HepG2 (cell line): Measurements from ENCODE around the gene HLF. TPM values are rescaled to one million over a fixed set of nuclear protein-coding genes. Genes with fewer than 3 reads are reported as not detected.

Source experiments
- ATAC-seq: fragments of 200-7000 bp; cut with Tn5 transposase; 3 replicates; pipeline ENCODE4 v1.9.1; 2020; ENCODE audit warnings: mild to moderate bottlenecking, moderate library complexity
- BruUV-seq: library from RNA; stranded (reverse); fragments of 400-500 nt; replicated peaks from 2 replicates; lab custom pipeline; 2021; lab: Mats Ljungman, UMichigan
- CTCF ChIA-PET: fragments of 300-600 bp; formaldehyde crosslinking; extraction: SDS; loops from one replicate; lab custom pipeline; 2021; ENCODE audit warnings: low total read pairs, inconsistent platforms, low intra/inter-chr PET ratio; lab: Yijun Ruan, JAX
- POLR2A ChIA-PET: fragments of 350-600 bp; sonication (Branson Sonifier 250); formaldehyde crosslinking; loops from one replicate; lab custom pipeline; 2020; ENCODE audit warnings: antibody characterized with exemption, inconsistent platforms; lab: Yijun Ruan, JAX
- DNase-seq: peaks from one replicate; pipeline ENCODE4 v3.0.0-alpha.2; 2015; ENCODE audit warnings: low spot score
- FAIRE-seq: peaks from 3 replicates; lab custom pipeline; 2011; peaks lifted over from hg19 to GRCh38; lab: Jason Lieb, UNC
- H2AFZ ChIP-seq: one replicate; pipeline ENCODE4 v1.6.1; 2011; ENCODE audit warnings: low read length, inconsistent platforms
- H3K27ac ChIP-seq: fragments of 300-600 bp; 3 replicates; pipeline ENCODE4 v1.8.0; 2011; ENCODE audit warnings: mixed run types, mild to moderate bottlenecking, mixed read lengths, low read length, inconsistent platforms; ENCODE audit not compliant: insufficient read depth; ENCODE audit errors: extremely low read length
- H3K27me3 ChIP-seq, 2 experiments: fragments of 200-600 bp in 1 of 2; 2 replicates in 1 of 2; 3 replicates in 1 of 2; pipeline versions ENCODE4 v1.6.0 to v1.8.0; 2011; ENCODE audit warnings: low read length in 2 of 2, mild to moderate bottlenecking in 2 of 2, moderate library complexity in 2 of 2, inconsistent platforms in 1 of 2; ENCODE audit not compliant: insufficient read depth in 2 of 2, control insufficient read depth in 1 of 2
- H3K36me3 ChIP-seq, 2 experiments: fragments of 200-600 bp in 1 of 2; replicated peaks in 1 of 2; 2 replicates in 1 of 2; 3 replicates in 1 of 2; pipeline versions ENCODE4 v1.5.1 to v1.8.0; 2011; ENCODE audit warnings: low read length in 2 of 2, inconsistent platforms in 1 of 2; ENCODE audit not compliant: insufficient read depth in 2 of 2, control insufficient read depth in 1 of 2
- H3K4me1 ChIP-seq: 2 replicates; pipeline ENCODE4 v1.5.1; 2012; ENCODE audit warnings: low read length, inconsistent platforms; ENCODE audit not compliant: insufficient read depth
- H3K4me2 ChIP-seq: 2 replicates; pipeline ENCODE4 v1.6.0; 2011; ENCODE audit warnings: low read depth, low read length, inconsistent platforms
- H3K4me3 ChIP-seq, 3 experiments: fragments of 200-600 bp in 1 of 3; sonication (generic), shearing (Covaris generic) in 1 of 3; replicated peaks in 1 of 3; 2 replicates each; pipeline ENCODE4 v1.5.1; 2011 to 2016; ENCODE audit warnings: low read length in 3 of 3, inconsistent platforms in 2 of 3, low read depth in 2 of 3, mild to moderate bottlenecking in 2 of 3, control low read depth in 1 of 3, mixed read lengths in 1 of 3; ENCODE audit not compliant: insufficient read depth in 1 of 3
- H3K79me2 ChIP-seq: one replicate; pipeline ENCODE4 v1.6.1; 2011; ENCODE audit warnings: low read length, inconsistent platforms; ENCODE audit not compliant: insufficient read depth
- H3K9ac ChIP-seq: 2 replicates; pipeline ENCODE4 v1.6.0; 2011; ENCODE audit warnings: mild to moderate bottlenecking, low read depth, low read length, inconsistent platforms; ENCODE audit not compliant: insufficient read depth
- H3K9me3 ChIP-seq: 2 replicates; pipeline ENCODE4 v1.5.1; 2012; ENCODE audit warnings: mild to moderate bottlenecking, low read length
- H4K20me1 ChIP-seq: 2 replicates; pipeline ENCODE4 v1.6.0; 2011; ENCODE audit warnings: inconsistent platforms, mild to moderate bottlenecking, low read length, moderate library complexity; ENCODE audit not compliant: insufficient read depth
- ADNP ChIP-seq: sonication (generic); formaldehyde crosslinking; IDR thresholded peaks from 2 replicates; pipeline ENCODE4 v1.4.0; 2020; ENCODE audit warnings: missing genetic modification reagents
- ATF2 ChIP-seq: sonication (generic); formaldehyde crosslinking; IDR thresholded peaks from 2 replicates; pipeline ENCODE4 v1.4.0; 2020; ENCODE audit warnings: missing genetic modification reagents
- CAMTA2 ChIP-seq: sonication (generic); formaldehyde crosslinking; IDR thresholded peaks from 2 replicates; pipeline ENCODE4 v1.4.0; 2020; ENCODE audit warnings: mild to moderate bottlenecking, missing genetic modification reagents, borderline replicate concordance
- CBX2 ChIP-seq, 2 experiments: fragments of 200-600 bp in 1 of 2; sonication (generic); formaldehyde crosslinking in 1 of 2; IDR thresholded peaks; 2 replicates each; pipeline versions ENCODE4 v1.7.0 to v1.8.1; 2018 to 2022; ENCODE audit warnings: low read depth in 2 of 2, low read length in 1 of 2, mild to moderate bottlenecking in 1 of 2, missing genetic modification reagents in 1 of 2
- NFE2 ChIP-seq: sonication (generic); formaldehyde crosslinking; IDR thresholded peaks from 2 replicates; pipeline ENCODE4 v1.4.0; 2020; ENCODE audit warnings: missing genetic modification reagents
- NFYC ChIP-seq: IDR thresholded peaks from 2 replicates; pipeline ENCODE4 v1.6.1; 2016; ENCODE audit warnings: missing genetic modification reagents, missing compliant biosample characterization
- YY1 ChIP-seq: IDR thresholded peaks from 2 replicates; pipeline ENCODE4 v1.6.1; 2011; ENCODE audit warnings: low read length, low read depth, moderate library complexity, mild to moderate bottlenecking; ENCODE audit not compliant: insufficient read depth, insufficient replicate concordance
- ZNF296 ChIP-seq: sonication (generic); formaldehyde crosslinking; conservative IDR thresholded peaks from 2 replicates; pipeline ENCODE4 v1.5.0; 2020; ENCODE audit warnings: mild to moderate bottlenecking, missing genetic modification reagents
- ZNF644 ChIP-seq: IDR thresholded peaks from 2 replicates; pipeline ENCODE4 v1.6.1; 2016; ENCODE audit warnings: low read depth
- WGBS: methylation state at CpG from one replicate; pipeline ENCODE4 v1.1.6; 2017; ENCODE audit warnings: low lambda C conversion rate; 5-methylcytosine and 5-hydroxymethylcytosine counted together
- in situ Hi-C: cut with HindIII; loops from 2 replicates; pipeline ENCODE4 v1.10.0; 2017; ENCODE audit warnings: low pct_unique_long_range_greater_than_20kb; ENCODE audit not compliant: extremely low pct_ligation_motif_present
- intact Hi-C: fragments of 100-400 bp; cut with micrococcal nuclease; formaldehyde crosslinking; loops from one replicate; pipeline ENCODE4 v1.10.0; 2022; ENCODE audit not compliant: unreplicated experiment
- polyA plus RNA-seq, 8 experiments: library from polyadenylated mRNA; depleted of rRNA in 3 of 8; stranded (reverse) in 7 of 8; unstranded in 1 of 8; fragments of >200 nt; fragmentation: Illumina TruSeq in 4 of 8; extraction: Trizol in 4 of 8; gene quantifications; 2 replicates each; pipeline versions ENCODE4 v1.2.1 to v1.2.3, GENCODE V29; 2011 to 2016; ENCODE audit warnings: low read depth in 4 of 8, missing spikeins in 1 of 8, mixed read lengths in 1 of 8; ENCODE audit not compliant: insufficient read depth in 1 of 8
- total RNA-seq, 5 experiments: library from RNA; depleted of rRNA; stranded (reverse); fragments of >200 nt; fragmentation: Illumina TruSeq; extraction: Trizol; gene quantifications; 2 replicates each; pipeline ENCODE4 v1.2.3, GENCODE V29; 2016; ENCODE audit warnings: low read depth in 1 of 5
- TF ChIP-seq, protein P1 (sequence below): sonication (generic); formaldehyde crosslinking; IDR thresholded peaks from 2 replicates; pipeline ENCODE4 v1.4.0; 2020; ENCODE audit warnings: missing genetic modification reagents, borderline replicate concordance

Gene HLF
- total and polyA plus RNA-seq, 2 of the 13 experiments (the other 11 are each of a cell fraction or from before 2014, with no cell fraction given), result 202 to 346 TPM

- no peak overlapping the region for H3K4me2 ChIP-seq
- no peak overlapping the region for H3K27ac ChIP-seq
- H3K9me3 ChIP-seq, result peaks cover 6% of the 10 kb centered on the region
- H3K4me3 ChIP-seq, result no peak overlapping the region
- intact Hi-C loops (no loop called here), in situ Hi-C loops (no loop called here)
- no peak for FAIRE-seq
- no peaks in the 10 kb centered on the region for H4K20me1 ChIP-seq
- H3K36me3 ChIP-seq, result no peaks in the 10 kb centered on the region
- no peak for ATAC-seq
- H3K9ac ChIP-seq, result no peak overlapping the region
- peaks cover 7% of the 10 kb centered on the region for H3K4me1 ChIP-seq
- WGBS, result 51% methylated on average over 1 of the region's 1 CpG
- POLR2A ChIA-PET, result no interaction called here
- no peaks in the 10 kb centered on the region for H3K27me3 ChIP-seq
- H2AFZ ChIP-seq, result no peak overlapping the region
- TF ChIP-seq ATF2 (CRISPR knock-in tag) (no peak), NFYC (no peak), CBX2 (IDR thresholded peaks at IDR 0.05; ENCODE audit: low read depth, low read length) (no peak), CBX2 (CRISPR knock-in tag; IDR thresholded peaks at IDR 0.05; ENCODE audit: low read depth) (no peak), NFE2 (no peak), ZNF296 (CRISPR knock-in tag) (no peak), ADNP (no peak)
- no peak for DNase-seq
- CTCF ChIA-PET, result no interaction called here
- no peaks in the 10 kb centered on the region for H3K79me2 ChIP-seq
- no TSS peak for BruUV-seq
Observed at GRCh38 chr17:55246583-55246982, 18.2 kb upstream of the HLF start.

DNA sequence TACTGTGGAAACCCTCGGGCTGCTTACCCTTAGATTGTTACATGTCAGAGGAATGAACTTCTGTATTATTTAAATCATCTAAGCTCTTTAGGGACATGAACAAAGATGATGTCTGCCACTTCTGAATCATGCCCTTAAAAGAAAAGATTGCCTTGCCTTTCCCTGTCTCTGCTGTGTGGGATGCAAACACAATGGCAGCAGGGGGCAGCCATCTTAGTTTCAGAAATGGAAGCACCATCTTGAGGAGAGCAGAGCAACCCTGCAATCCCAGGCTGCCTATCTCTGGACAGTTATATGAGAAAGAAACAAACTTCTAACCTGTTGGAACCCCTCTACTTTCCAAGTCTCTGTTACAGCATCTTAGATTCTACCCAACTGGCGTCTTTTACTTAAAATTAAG, 16.7 kb upstream of the HLF start:
- Histone ChIP-seq H3K27ac (no peak overlapping the region), H3K9me3 (peaks cover 6% of the 10 kb centered on the region), H3K4me3 (no peak overlapping the region), H4K20me1 (no peaks in the 10 kb centered on the region), H3K4me1 (peaks cover 7% of the 10 kb centered on the region), H3K79me2 (no peaks in the 10 kb centered on the region), H3K9ac (no peak overlapping the region), H3K4me2 (no peak overlapping the region), H2AFZ (no peak overlapping the region), H3K36me3 (no peaks in the 10 kb centered on the region), H3K27me3 (no peaks in the 10 kb centered on the region)
- CTCF ChIA-PET, result no interaction called here
- TF ChIP-seq ZNF644 (0 out of 2 replicates have a peak, but pooled peaks have one; percentile 65), YY1 (peak; percentile 77), CAMTA2 (CRISPR knock-in tag) (no peak)
- TF ChIP-seq, protein P1, sequence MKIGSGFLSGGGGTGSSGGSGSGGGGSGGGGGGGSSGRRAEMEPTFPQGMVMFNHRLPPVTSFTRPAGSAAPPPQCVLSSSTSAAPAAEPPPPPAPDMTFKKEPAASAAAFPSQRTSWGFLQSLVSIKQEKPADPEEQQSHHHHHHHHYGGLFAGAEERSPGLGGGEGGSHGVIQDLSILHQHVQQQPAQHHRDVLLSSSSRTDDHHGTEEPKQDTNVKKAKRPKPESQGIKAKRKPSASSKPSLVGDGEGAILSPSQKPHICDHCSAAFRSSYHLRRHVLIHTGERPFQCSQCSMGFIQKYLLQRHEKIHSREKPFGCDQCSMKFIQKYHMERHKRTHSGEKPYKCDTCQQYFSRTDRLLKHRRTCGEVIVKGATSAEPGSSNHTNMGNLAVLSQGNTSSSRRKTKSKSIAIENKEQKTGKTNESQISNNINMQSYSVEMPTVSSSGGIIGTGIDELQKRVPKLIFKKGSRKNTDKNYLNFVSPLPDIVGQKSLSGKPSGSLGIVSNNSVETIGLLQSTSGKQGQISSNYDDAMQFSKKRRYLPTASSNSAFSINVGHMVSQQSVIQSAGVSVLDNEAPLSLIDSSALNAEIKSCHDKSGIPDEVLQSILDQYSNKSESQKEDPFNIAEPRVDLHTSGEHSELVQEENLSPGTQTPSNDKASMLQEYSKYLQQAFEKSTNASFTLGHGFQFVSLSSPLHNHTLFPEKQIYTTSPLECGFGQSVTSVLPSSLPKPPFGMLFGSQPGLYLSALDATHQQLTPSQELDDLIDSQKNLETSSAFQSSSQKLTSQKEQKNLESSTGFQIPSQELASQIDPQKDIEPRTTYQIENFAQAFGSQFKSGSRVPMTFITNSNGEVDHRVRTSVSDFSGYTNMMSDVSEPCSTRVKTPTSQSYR (CRISPR knock-in tag), result no peak
- in situ Hi-C loops, result no loop called here
- DNase-seq, result no peak
- no peak for ATAC-seq
- POLR2A ChIA-PET, result interaction anchor here (1.3 kb wide), 1 partner anchor 36 kb away, joined by 5 read pairs; no protein-coding TSS in a partner anchor
- intact Hi-C loops, result no loop called here
- FAIRE-seq, result no peak
- WGBS, result 37% methylated on average over 2 of the region's 2 CpGs
- no TSS peak for BruUV-seq
